Esophagus (tissue), 2 donors: ENCODE measurements around the gene CDK5RAP2. TPM values are rescaled to one million over a fixed set of nuclear protein-coding genes. Genes with fewer than 3 reads are reported as not detected.
"Not testable (repeated sequence)": the region's sequence is repeated elsewhere in the genome, so short reads cannot be mapped to it uniquely, and the experiment has no call there.

Source experiments
- H3K27ac ChIP-seq, 2 donors: one replicate each; pipeline ENCODE4 v1.5.1; 2013; ENCODE audit warnings: low read depth in 2 of 2, mild to moderate bottlenecking in 2 of 2, inconsistent platforms in 1 of 2, low read length in 1 of 2, moderate library complexity in 1 of 2
- H3K27me3 ChIP-seq, 2 donors: one replicate each; pipeline ENCODE4 v1.6.1; 2013; ENCODE audit warnings: low read length in 2 of 2, control low read depth in 1 of 2, mild to moderate bottlenecking in 1 of 2; ENCODE audit not compliant: insufficient read depth in 2 of 2, control insufficient read depth in 1 of 2
- H3K36me3 ChIP-seq, 2 donors: one replicate each; pipeline ENCODE4 v1.6.1; 2013; ENCODE audit warnings: low read length in 1 of 2; ENCODE audit not compliant: control insufficient read depth in 2 of 2, insufficient read depth in 2 of 2
- H3K4me1 ChIP-seq, 2 donors: one replicate each; pipeline ENCODE4 v1.6.1; 2013; ENCODE audit warnings: low read length in 1 of 2; ENCODE audit not compliant: control insufficient read depth in 2 of 2, insufficient read depth in 2 of 2
- H3K4me3 ChIP-seq, 2 donors: one replicate each; pipeline ENCODE4 v1.5.1; 2013; ENCODE audit warnings: low read length in 2 of 2, mild to moderate bottlenecking in 2 of 2, low read depth in 1 of 2, moderate library complexity in 1 of 2
- H3K9me3 ChIP-seq, 2 donors: one replicate each; pipeline ENCODE4 v1.6.1; 2013; ENCODE audit warnings: mild to moderate bottlenecking in 2 of 2, low read depth in 1 of 2, low read length in 1 of 2, moderate library complexity in 1 of 2; ENCODE audit not compliant: control insufficient read depth in 2 of 2, insufficient read depth in 1 of 2
- WGBS, 2 donors: extraction: QIAGEN DNeasy Blood & Tissue Kit; methylation state at CpG; one replicate each; pipeline ENCODE4 v1.1.7; 2013; 5-methylcytosine and 5-hydroxymethylcytosine counted together
- polyA plus RNA-seq, 2 donors: library from polyadenylated mRNA; stranded (reverse); fragments of 200-250 nt; gene quantifications; one replicate each; pipeline ENCODE4 v1.2.3, GENCODE V29; 2013
- donor health status: healthy with polysubstance abuse.
- donor health status: Bipolar disorder and iron deficiency.

CDK5RAP2 gene
- 10 to 100 TPM; 18.6 to 20.4 TPM for polyA plus RNA-seq

GRCh38 chr9:120580051-120580896 is at the start of gene CDK5RAP2:
Gene CDK5RAP2 (minus strand): TSS chr9:120580167. CDS start chr9:120579978, 189 bp downstream.
- Histone ChIP-seq H3K36me3 (no peaks in the 10 kb centered on the region), H3K4me3 (peak within 1 kb of the TSS; percentile 72 to 77), H3K27ac (peak within 1 kb of the TSS; percentile 66 to 79), H3K4me1 (peaks cover 0 to 9% of the 10 kb centered on the region in 2 donors), H3K27me3 (no peaks in the 10 kb centered on the region), H3K9me3 (no peaks in the 10 kb centered on the region)
- 11 to 12% methylated on average over 33 of the region's 33 CpGs for WGBS, 2 donors

GRCh38 chr9:120628925-120629497 is 49.0 kb upstream of the CDK5RAP2 start:
- H3K4me3 ChIP-seq, H3K9me3 ChIP-seq, H3K27me3 ChIP-seq, H3K4me1 ChIP-seq, H3K36me3 ChIP-seq: not testable (repeated sequence)
- WGBS, 2 donors = 77 to 82% methylated on average over 3 of the region's 3 CpGs
- H3K27ac ChIP-seq = peak overlapping the region in 1 of 2 donors; percentile 17

- H3K9me3 ChIP-seq = no peaks in the 10 kb centered on the region
- peaks cover 0 to 2% of the 10 kb centered on the region in 2 donors for H3K4me1 ChIP-seq
- H3K36me3 ChIP-seq = no peaks in the 10 kb centered on the region
- no peaks in the 10 kb centered on the region for H3K27me3 ChIP-seq
- WGBS, 2 donors = 75 to 89% methylated on average over 4 of the region's 4 CpGs
- no peak overlapping the region for H3K4me3 ChIP-seq
- no peak overlapping the region for H3K27ac ChIP-seq
Observed at GRCh38 chr9:120628207-120628924, 48.4 kb upstream of the CDK5RAP2 start.

DNA sequence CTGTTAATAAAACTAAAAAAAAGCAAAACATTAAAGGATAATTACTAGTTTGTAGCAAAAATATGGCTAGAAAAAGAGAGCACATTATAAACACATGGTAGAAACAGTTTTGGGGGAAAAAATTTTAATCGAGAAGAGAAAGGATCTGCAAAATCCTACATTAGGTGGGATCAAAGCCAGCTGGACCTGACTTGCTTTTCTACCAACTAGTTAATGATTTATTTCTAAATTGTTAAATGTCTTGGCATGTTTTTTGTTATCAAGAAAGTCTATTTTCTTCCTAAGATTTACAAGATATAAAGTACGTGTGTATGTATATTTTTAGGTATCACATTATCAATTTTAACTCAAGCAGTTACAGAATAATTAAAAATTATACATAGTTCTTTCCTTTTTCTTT is 47.1 kb upstream of the CDK5RAP2 start:
- Histone ChIP-seq H3K9me3 (no peaks in the 10 kb centered on the region), H3K4me1 (peaks cover 0 to 2% of the 10 kb centered on the region in 2 donors), H3K36me3 (no peaks in the 10 kb centered on the region), H3K4me3 (no peak overlapping the region), H3K27me3 (no peaks in the 10 kb centered on the region), H3K27ac (no peak overlapping the region)
- WGBS, 2 donors = 34 to 50% methylated on average over 2 of the region's 2 CpGs

DNA sequence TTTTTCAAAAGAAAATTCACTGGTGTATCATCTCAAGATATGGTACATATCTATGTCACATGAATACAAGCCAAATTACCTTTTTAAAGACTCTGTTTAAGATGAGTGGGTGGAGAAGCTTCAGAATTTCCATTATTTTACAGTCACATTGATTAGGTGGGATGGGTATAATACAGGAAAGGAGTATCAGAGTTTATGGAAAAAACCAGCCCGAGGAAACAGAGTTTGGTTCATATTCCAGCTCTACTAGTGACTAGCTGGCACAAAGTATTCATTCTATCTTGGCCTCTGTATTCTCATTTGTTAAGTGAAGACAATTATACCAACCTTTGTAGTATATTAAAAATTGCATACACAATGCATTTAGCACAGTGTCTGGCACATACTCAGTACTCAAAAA is 46.5 kb upstream of the CDK5RAP2 start:
- no peaks in the 10 kb centered on the region for H3K9me3 ChIP-seq
- 61 to 77% methylated on average over 1 of the region's 1 CpG for WGBS, 2 donors
- H3K36me3 ChIP-seq = no peaks in the 10 kb centered on the region
- no peak overlapping the region for H3K4me3 ChIP-seq
- no peak overlapping the region for H3K27ac ChIP-seq
- peaks cover 0 to 2% of the 10 kb centered on the region in 2 donors for H3K4me1 ChIP-seq
- no peaks in the 10 kb centered on the region for H3K27me3 ChIP-seq

GRCh38 chr9:120625222-120625621 is 45.3 kb upstream of the CDK5RAP2 start:
- Histone ChIP-seq H3K4me3 (no peak overlapping the region), H3K27me3 (no peaks in the 10 kb centered on the region), H3K27ac (peak overlapping the region in 1 of 2 donors; percentile 60), H3K4me1 (peaks cover 0 to 2% of the 10 kb centered on the region in 2 donors), H3K9me3 (no peaks in the 10 kb centered on the region), H3K36me3 (no peaks in the 10 kb centered on the region)
- WGBS, 2 donors = 87 to 91% methylated on average over 6 of the region's 6 CpGs

- Histone ChIP-seq H3K4me1 (peaks cover 0 to 2% of the 10 kb centered on the region in 2 donors), H3K27me3 (no peaks in the 10 kb centered on the region), H3K9me3 (no peaks in the 10 kb centered on the region), H3K27ac (no peak overlapping the region), H3K4me3 (no peak overlapping the region), H3K36me3 (no peaks in the 10 kb centered on the region)
Observed at GRCh38 chr9:120622790-120623189, 42.8 kb upstream of the CDK5RAP2 start.

- Histone ChIP-seq H3K4me3 (no peak overlapping the region), H3K9me3 (no peaks in the 10 kb centered on the region), H3K27me3 (no peaks in the 10 kb centered on the region), H3K4me1 (peaks cover 0 to 2% of the 10 kb centered on the region in 2 donors), H3K36me3 (no peaks in the 10 kb centered on the region), H3K27ac (no peak overlapping the region)
- 98 to 100% methylated on average over 1 of the region's 1 CpG for WGBS, 2 donors
Observed at GRCh38 chr9:120621941-120622340, 42.0 kb upstream of the CDK5RAP2 start.

- no peaks in the 10 kb centered on the region for H3K36me3 ChIP-seq
- H3K4me1 ChIP-seq = no peaks in the 10 kb centered on the region
- no peak overlapping the region for H3K4me3 ChIP-seq
- 47 to 51% methylated on average over 8 of the region's 8 CpGs for WGBS, 2 donors
- H3K27me3 ChIP-seq = no peaks in the 10 kb centered on the region
- no peak overlapping the region for H3K27ac ChIP-seq
- H3K9me3 ChIP-seq = no peaks in the 10 kb centered on the region
Observed at GRCh38 chr9:120619751-120620655, 40.0 kb upstream of the CDK5RAP2 start.
